Measurements from ENCODE around the gene ITSN1. TPM values are rescaled to one million over a fixed set of nuclear protein-coding genes. Genes with fewer than 3 reads are reported as not detected.

The ITSN1 gene
- total and polyA plus RNA-seq, 2 experiments from 2014 or later: 77.9 to 95.7 TPM

- no peak overlapping the region for H3K27ac ChIP-seq (ENCODE audit: low read depth)
- no peaks in the 10 kb centered on the region for H3K9me3 Mint-ChIP-seq
- no peak overlapping the region for H3K27ac Mint-ChIP-seq
- no peaks in the 10 kb centered on the region for H3K36me3 Mint-ChIP-seq (ENCODE audit: low read depth)
- no peaks in the 10 kb centered on the region for H3K27me3 Mint-ChIP-seq (ENCODE audit: insufficient read depth, low read depth, poor library complexity)
- no peak overlapping the region for H3K4me3 Mint-ChIP-seq
- no peaks in the 10 kb centered on the region for H3K9me2 ChIP-seq (ENCODE audit: insufficient read depth)
- H3K4me3 ChIP-seq: no peak overlapping the region
- no peaks in the 10 kb centered on the region for H3K27me3 ChIP-seq (ENCODE audit: insufficient read depth)
- H3F3A ChIP-seq (replicated peaks; ENCODE audit: low read depth): no peaks in the 10 kb centered on the region
- H3K4me2 ChIP-seq: no peak overlapping the region
- H4K20me1 ChIP-seq (replicated peaks; ENCODE audit: insufficient read depth): no peaks in the 10 kb centered on the region
- no peaks in the 10 kb centered on the region for H3K36me3 ChIP-seq (ENCODE audit: insufficient read depth)
- ATAC-seq (no peak), DNase-seq (ENCODE audit: low spot score) (no peak)
- TF ChIP-seq EZH2phosphoT487 (IDR thresholded peaks at IDR 0.05; ENCODE audit: unreplicated experiment): no peak
- no peak for TF ChIP-seq ZNF331 (CRISPR knock-in tag; IDR thresholded peaks at IDR 0.05; ENCODE audit: low read depth)
- TF ChIP-seq POLR2AphosphoS5 (IDR thresholded peaks at IDR 0.05; ENCODE audit: low read depth): no peak
- TF ChIP-seq, protein P1, sequence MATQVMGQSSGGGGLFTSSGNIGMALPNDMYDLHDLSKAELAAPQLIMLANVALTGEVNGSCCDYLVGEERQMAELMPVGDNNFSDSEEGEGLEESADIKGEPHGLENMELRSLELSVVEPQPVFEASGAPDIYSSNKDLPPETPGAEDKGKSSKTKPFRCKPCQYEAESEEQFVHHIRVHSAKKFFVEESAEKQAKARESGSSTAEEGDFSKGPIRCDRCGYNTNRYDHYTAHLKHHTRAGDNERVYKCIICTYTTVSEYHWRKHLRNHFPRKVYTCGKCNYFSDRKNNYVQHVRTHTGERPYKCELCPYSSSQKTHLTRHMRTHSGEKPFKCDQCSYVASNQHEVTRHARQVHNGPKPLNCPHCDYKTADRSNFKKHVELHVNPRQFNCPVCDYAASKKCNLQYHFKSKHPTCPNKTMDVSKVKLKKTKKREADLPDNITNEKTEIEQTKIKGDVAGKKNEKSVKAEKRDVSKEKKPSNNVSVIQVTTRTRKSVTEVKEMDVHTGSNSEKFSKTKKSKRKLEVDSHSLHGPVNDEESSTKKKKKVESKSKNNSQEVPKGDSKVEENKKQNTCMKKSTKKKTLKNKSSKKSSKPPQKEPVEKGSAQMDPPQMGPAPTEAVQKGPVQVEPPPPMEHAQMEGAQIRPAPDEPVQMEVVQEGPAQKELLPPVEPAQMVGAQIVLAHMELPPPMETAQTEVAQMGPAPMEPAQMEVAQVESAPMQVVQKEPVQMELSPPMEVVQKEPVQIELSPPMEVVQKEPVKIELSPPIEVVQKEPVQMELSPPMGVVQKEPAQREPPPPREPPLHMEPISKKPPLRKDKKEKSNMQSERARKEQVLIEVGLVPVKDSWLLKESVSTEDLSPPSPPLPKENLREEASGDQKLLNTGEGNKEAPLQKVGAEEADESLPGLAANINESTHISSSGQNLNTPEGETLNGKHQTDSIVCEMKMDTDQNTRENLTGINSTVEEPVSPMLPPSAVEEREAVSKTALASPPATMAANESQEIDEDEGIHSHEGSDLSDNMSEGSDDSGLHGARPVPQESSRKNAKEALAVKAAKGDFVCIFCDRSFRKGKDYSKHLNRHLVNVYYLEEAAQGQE (IDR thresholded peaks at IDR 0.05; ENCODE audit: unreplicated experiment): no peak
- TF ChIP-seq CREB1 (CRISPR knock-in tag; IDR thresholded peaks at IDR 0.05; ENCODE audit: low read depth): no peak
- TF ChIP-seq, protein P2, sequence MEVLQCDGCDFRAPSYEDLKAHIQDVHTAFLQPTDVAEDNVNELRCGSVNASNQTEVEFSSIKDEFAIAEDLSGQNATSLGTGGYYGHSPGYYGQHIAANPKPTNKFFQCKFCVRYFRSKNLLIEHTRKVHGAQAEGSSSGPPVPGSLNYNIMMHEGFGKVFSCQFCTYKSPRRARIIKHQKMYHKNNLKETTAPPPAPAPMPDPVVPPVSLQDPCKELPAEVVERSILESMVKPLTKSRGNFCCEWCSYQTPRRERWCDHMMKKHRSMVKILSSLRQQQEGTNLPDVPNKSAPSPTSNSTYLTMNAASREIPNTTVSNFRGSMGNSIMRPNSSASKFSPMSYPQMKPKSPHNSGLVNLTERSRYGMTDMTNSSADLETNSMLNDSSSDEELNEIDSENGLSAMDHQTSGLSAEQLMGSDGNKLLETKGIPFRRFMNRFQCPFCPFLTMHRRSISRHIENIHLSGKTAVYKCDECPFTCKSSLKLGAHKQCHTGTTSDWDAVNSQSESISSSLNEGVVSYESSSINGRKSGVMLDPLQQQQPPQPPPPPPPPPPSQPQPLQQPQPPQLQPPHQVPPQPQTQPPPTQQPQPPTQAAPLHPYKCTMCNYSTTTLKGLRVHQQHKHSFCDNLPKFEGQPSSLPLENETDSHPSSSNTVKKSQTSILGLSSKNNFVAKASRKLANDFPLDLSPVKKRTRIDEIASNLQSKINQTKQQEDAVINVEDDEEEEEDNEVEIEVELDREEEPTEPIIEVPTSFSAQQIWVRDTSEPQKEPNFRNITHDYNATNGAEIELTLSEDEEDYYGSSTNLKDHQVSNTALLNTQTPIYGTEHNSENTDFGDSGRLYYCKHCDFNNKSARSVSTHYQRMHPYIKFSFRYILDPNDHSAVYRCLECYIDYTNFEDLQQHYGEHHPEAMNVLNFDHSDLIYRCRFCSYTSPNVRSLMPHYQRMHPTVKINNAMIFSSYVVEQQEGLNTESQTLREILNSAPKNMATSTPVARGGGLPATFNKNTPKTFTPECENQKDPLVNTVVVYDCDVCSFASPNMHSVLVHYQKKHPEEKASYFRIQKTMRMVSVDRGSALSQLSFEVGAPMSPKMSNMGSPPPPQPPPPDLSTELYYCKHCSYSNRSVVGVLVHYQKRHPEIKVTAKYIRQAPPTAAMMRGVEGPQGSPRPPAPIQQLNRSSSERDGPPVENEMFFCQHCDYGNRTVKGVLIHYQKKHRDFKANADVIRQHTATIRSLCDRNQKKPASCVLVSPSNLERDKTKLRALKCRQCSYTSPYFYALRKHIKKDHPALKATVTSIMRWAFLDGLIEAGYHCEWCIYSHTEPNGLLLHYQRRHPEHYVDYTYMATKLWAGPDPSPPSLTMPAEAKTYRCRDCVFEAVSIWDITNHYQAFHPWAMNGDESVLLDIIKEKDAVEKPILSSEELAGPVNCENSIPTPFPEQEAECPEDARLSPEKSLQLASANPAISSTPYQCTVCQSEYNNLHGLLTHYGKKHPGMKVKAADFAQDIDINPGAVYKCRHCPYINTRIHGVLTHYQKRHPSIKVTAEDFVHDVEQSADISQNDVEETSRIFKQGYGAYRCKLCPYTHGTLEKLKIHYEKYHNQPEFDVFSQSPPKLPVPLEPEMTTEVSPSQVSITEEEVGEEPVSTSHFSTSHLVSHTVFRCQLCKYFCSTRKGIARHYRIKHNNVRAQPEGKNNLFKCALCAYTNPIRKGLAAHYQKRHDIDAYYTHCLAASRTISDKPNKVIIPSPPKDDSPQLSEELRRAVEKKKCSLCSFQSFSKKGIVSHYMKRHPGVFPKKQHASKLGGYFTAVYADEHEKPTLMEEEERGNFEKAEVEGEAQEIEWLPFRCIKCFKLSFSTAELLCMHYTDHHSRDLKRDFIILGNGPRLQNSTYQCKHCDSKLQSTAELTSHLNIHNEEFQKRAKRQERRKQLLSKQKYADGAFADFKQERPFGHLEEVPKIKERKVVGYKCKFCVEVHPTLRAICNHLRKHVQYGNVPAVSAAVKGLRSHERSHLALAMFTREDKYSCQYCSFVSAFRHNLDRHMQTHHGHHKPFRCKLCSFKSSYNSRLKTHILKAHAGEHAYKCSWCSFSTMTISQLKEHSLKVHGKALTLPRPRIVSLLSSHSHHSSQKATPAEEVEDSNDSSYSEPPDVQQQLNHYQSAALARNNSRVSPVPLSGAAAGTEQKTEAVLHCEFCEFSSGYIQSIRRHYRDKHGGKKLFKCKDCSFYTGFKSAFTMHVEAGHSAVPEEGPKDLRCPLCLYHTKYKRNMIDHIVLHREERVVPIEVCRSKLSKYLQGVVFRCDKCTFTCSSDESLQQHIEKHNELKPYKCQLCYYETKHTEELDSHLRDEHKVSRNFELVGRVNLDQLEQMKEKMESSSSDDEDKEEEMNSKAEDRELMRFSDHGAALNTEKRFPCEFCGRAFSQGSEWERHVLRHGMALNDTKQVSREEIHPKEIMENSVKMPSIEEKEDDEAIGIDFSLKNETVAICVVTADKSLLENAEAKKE (CRISPR knock-in tag; IDR thresholded peaks at IDR 0.05): no peak
- TF ChIP-seq NANOG (IDR thresholded peaks at IDR 0.05; ENCODE audit: borderline replicate concordance): no peak
- TF ChIP-seq, protein P3, sequence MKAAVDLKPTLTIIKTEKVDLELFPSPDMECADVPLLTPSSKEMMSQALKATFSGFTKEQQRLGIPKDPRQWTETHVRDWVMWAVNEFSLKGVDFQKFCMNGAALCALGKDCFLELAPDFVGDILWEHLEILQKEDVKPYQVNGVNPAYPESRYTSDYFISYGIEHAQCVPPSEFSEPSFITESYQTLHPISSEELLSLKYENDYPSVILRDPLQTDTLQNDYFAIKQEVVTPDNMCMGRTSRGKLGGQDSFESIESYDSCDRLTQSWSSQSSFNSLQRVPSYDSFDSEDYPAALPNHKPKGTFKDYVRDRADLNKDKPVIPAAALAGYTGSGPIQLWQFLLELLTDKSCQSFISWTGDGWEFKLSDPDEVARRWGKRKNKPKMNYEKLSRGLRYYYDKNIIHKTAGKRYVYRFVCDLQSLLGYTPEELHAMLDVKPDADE (IDR thresholded peaks at IDR 0.05): no peak
- TF ChIP-seq STAT1 (IDR thresholded peaks at IDR 0.05; ENCODE audit: unreplicated experiment): no peak
- no peak for TF ChIP-seq JUNB (IDR thresholded peaks at IDR 0.05; ENCODE audit: unreplicated experiment)
- peaks cover 7% of the 10 kb centered on the region for H3K4me1 ChIP-seq (ENCODE audit: insufficient read depth)
- no peaks in the 10 kb centered on the region for H3K79me2 ChIP-seq (replicated peaks; ENCODE audit: insufficient read depth)
- H3K4me1 Mint-ChIP-seq: peaks cover 13% of the 10 kb centered on the region
- H2AFZ ChIP-seq: no peak overlapping the region
These were observed 244.0 kb downstream of the ITSN1 start for GRCh38 chr21:33886321-33886720.
